H1 (cell line): ENCODE measurements around the gene NPHP4. TPM values are rescaled to one million over a fixed set of nuclear protein-coding genes. Genes with fewer than 3 reads are reported as not detected.

ENCODE experiments used
- SP4 ChIP-seq: IDR thresholded peaks from 2 replicates; pipeline ENCODE4 v1.6.1; 2012; ENCODE audit warnings: low read length, inconsistent platforms
- polyA plus RNA-seq, 7 experiments: library from polyadenylated mRNA; depleted of rRNA in 3 of 7; stranded (reverse) in 5 of 7; unstranded in 2 of 7; fragments of >200 nt in 5 of 7; fragments of 200-250 nt in 2 of 7; gene quantifications; 1 replicate in 5 of 7; 2 replicates in 1 of 7; 4 replicates in 1 of 7; pipeline versions ENCODE4 v1.2.1 to v1.2.3, GENCODE V29; 2011 to 2013; ENCODE audit warnings: missing spikeins in 2 of 7, mixed read lengths in 2 of 7
- total RNA-seq: library from RNA; stranded (reverse); fragmentation: NEBNext Ultra II Directional; extraction: Animal tissue kit (Norgen Biotek cat#: 25700); gene quantifications from 2 replicates; pipeline ENCODE4 v1.2.1, GENCODE V29; 2021

Gene NPHP4
- total and polyA plus RNA-seq, 2 of the 8 experiments (the other 6 are each of a cell fraction or from before 2014, with no cell fraction given), result 5.8 to 14.0 TPM

GRCh38 chr1:6024376-6024775 is 32.2 kb upstream of the NPHP4 start (continued):
- TF ChIP-seq SP4, result no peak
